SK-N-SH (cell line): Measurements from ENCODE around the gene CFTR. TPM values are rescaled to one million over a fixed set of nuclear protein-coding genes. Genes with fewer than 3 reads are reported as not detected.

Source experiments
- CTCF ChIA-PET: fragments of 300-600, 350-600 bp; formaldehyde crosslinking; extraction: SDS; loops from one replicate; lab custom pipeline; 2021; lab: Yijun Ruan, JAX
- POLR2A ChIA-PET: fragments of 350-600 bp; sonication (Branson Sonifier 250); formaldehyde crosslinking; extraction: SDS; loops from one replicate; lab custom pipeline; 2020; ENCODE audit warnings: antibody characterized with exemption, inconsistent platforms; lab: Yijun Ruan, JAX
- DNase-seq: peaks from one replicate; pipeline ENCODE4 v3.0.0; 2012
- H2AFZ ChIP-seq: fragments of 200-600 bp; sonication (generic); 2 replicates; pipeline ENCODE4 v1.8.1; 2016; ENCODE audit warnings: antibody characterized with exemption, mild to moderate bottlenecking, low read depth
- H3F3A ChIP-seq: fragments of 200-600 bp; sonication (generic); replicated peaks from 2 replicates; pipeline ENCODE3; 2016; ENCODE audit warnings: antibody characterized with exemption, mild to moderate bottlenecking; ENCODE audit not compliant: insufficient read depth
- H3K27ac ChIP-seq, 2 experiments: fragments of 200-500 bp in 1 of 2; fragments of 200-600 bp in 1 of 2; sonication (Bioruptor generic) in 1 of 2; sonication (generic), shearing (Covaris generic) in 1 of 2; 2 replicates each; pipeline versions ENCODE4 v1.5.1 to v1.6.1; 2014 to 2016; ENCODE audit warnings: low read depth in 2 of 2, inconsistent platforms in 1 of 2, low read length in 1 of 2, mild to moderate bottlenecking in 1 of 2, mixed read lengths in 1 of 2
- H3K27me3 ChIP-seq: fragments of 200-600 bp; sonication (generic), shearing (Covaris generic); 2 replicates; pipeline ENCODE4 v1.6.1; 2016; ENCODE audit warnings: mixed run types; ENCODE audit not compliant: insufficient read depth
- H3K36me3 ChIP-seq, 2 experiments: fragments of 200-500 bp in 1 of 2; fragments of 200-600 bp in 1 of 2; sonication (Bioruptor generic) in 1 of 2; sonication (generic) in 1 of 2; replicated peaks in 1 of 2; 2 replicates each; pipeline versions ENCODE3 to v1.5.1; 2014 to 2016; ENCODE audit warnings: low read length in 1 of 2, mild to moderate bottlenecking in 1 of 2; ENCODE audit not compliant: insufficient read depth in 2 of 2, control insufficient read depth in 1 of 2
- H3K4me1 ChIP-seq, 2 experiments: fragments of 200-500 bp in 1 of 2; fragments of 200-600 bp in 1 of 2; sonication (Bioruptor generic) in 1 of 2; sonication (generic), shearing (Covaris generic) in 1 of 2; 2 replicates each; pipeline versions ENCODE4 v1.5.1 to v1.6.1; 2014 to 2016; ENCODE audit warnings: low read depth in 1 of 2, low read length in 1 of 2, mixed run types in 1 of 2; ENCODE audit not compliant: insufficient read depth in 2 of 2, control insufficient read depth in 1 of 2
- H3K4me2 ChIP-seq: fragments of 200-600 bp; sonication (generic), shearing (Covaris generic); 2 replicates; pipeline ENCODE4 v1.6.1; 2017; ENCODE audit warnings: mixed run types
- H3K4me3 ChIP-seq, 2 experiments: fragments of 200-500 bp in 1 of 2; fragments of 200-600 bp in 1 of 2; sonication (Bioruptor generic) in 1 of 2; sonication (generic), shearing (Covaris generic) in 1 of 2; 2 replicates each; pipeline versions ENCODE4 v1.5.1 to v1.8.1; 2014 to 2016; ENCODE audit warnings: low read depth in 2 of 2, inconsistent platforms in 1 of 2, low read length in 1 of 2, mild to moderate bottlenecking in 1 of 2, mixed read lengths in 1 of 2, moderate library complexity in 1 of 2
- H3K79me2 ChIP-seq: fragments of 200-600 bp; sonication (generic); 2 replicates; pipeline ENCODE4 v1.8.1; 2017; ENCODE audit warnings: mild to moderate bottlenecking; ENCODE audit not compliant: insufficient read depth
- H3K9ac ChIP-seq: fragments of 200-600 bp; sonication (generic); 2 replicates; pipeline ENCODE4 v1.6.1; 2017; ENCODE audit warnings: mixed run types
- H3K9me2 ChIP-seq: fragments of 200-600 bp; sonication (generic); 2 replicates; pipeline ENCODE4 v1.6.1; 2017; ENCODE audit warnings: mixed run types
- H3K9me3 ChIP-seq: fragments of 200-600 bp; sonication (generic); 2 replicates; pipeline ENCODE4 v1.6.1; 2017; ENCODE audit warnings: mixed run types, mild to moderate bottlenecking, moderate library complexity
- H4K20me1 ChIP-seq: fragments of 200-600 bp; sonication (generic); 2 replicates; pipeline ENCODE4 v1.6.1; 2017; ENCODE audit warnings: mild to moderate bottlenecking, mixed run types; ENCODE audit not compliant: insufficient read depth
- EZH2phosphoT487 ChIP-seq: fragments of 200-600 bp; sonication (generic); IDR thresholded peaks from 2 replicates; pipeline ENCODE4 v1.6.1; 2017; ENCODE audit warnings: low read depth, mixed run types, mild to moderate bottlenecking, antibody characterized with exemption, moderate library complexity, borderline replicate concordance
- MEF2A ChIP-seq: IDR thresholded peaks from 2 replicates; pipeline ENCODE4 v1.4.0; 2012; ENCODE audit warnings: low read depth, borderline replicate concordance
- POLR2AphosphoS5 ChIP-seq: IDR thresholded peaks from 2 replicates; pipeline ENCODE4 v1.6.1; 2012; ENCODE audit warnings: low read depth, low read length
- RFX5 ChIP-seq: IDR thresholded peaks from 2 replicates; pipeline ENCODE4 v1.6.1; 2012; ENCODE audit warnings: mild to moderate bottlenecking, improper control_type of control experiment, low read length
- SIN3A ChIP-seq: IDR thresholded peaks from 2 replicates; pipeline ENCODE4 v1.6.1; 2012; ENCODE audit warnings: low read depth, mild to moderate bottlenecking, low read length, moderate library complexity, borderline replicate concordance
- TAF1 ChIP-seq: IDR thresholded peaks from 2 replicates; pipeline ENCODE4 v1.6.1; 2012; ENCODE audit warnings: low read depth, mild to moderate bottlenecking, low read length, moderate library complexity, borderline replicate concordance
- TCF12 ChIP-seq: IDR thresholded peaks from 2 replicates; pipeline ENCODE4 v1.4.0; 2012
- YY1 ChIP-seq: IDR thresholded peaks from 2 replicates; pipeline ENCODE4 v1.4.0; 2012; ENCODE audit warnings: low read depth, mild to moderate bottlenecking
- WGBS: methylation state at CpG from one replicate; pipeline ENCODE4 v1.1.6; 2017; ENCODE audit warnings: low lambda C conversion rate; 5-methylcytosine and 5-hydroxymethylcytosine counted together
- polyA plus RNA-seq, 3 experiments: library from polyadenylated mRNA; depleted of rRNA; stranded (reverse); fragments of >200 nt; gene quantifications; 2 replicates each; pipeline ENCODE4 v1.2.3, GENCODE V29; 2012
- TF ChIP-seq, protein P1 (sequence below): fragments of 150-350 bp; IDR thresholded peaks from 2 replicates; pipeline ENCODE4 v1.6.1; 2016; ENCODE audit warnings: mild to moderate bottlenecking, low read depth, low read length
- TF ChIP-seq, protein P2 (sequence below): IDR thresholded peaks from 2 replicates; pipeline ENCODE4; 2012
- TF ChIP-seq, protein P3 (sequence below): IDR thresholded peaks from 2 replicates; pipeline ENCODE4 v1.4.0; 2012; ENCODE audit warnings: low read depth, borderline replicate concordance
- TF ChIP-seq, protein P4 (sequence below): fragments of 200-600 bp; sonication (generic); IDR thresholded peaks from 2 replicates; pipeline ENCODE4 v1.6.1; 2017; ENCODE audit warnings: antibody characterized with exemption, mild to moderate bottlenecking, moderate library complexity
- TF ChIP-seq, protein P5 (sequence below): IDR thresholded peaks from 2 replicates; pipeline ENCODE4 v1.4.0; 2012; ENCODE audit warnings: low read depth

The CFTR gene
- polyA plus RNA-seq, 1 of the 3 experiments (the other 2 are of a cell fraction): not detected

DNA sequence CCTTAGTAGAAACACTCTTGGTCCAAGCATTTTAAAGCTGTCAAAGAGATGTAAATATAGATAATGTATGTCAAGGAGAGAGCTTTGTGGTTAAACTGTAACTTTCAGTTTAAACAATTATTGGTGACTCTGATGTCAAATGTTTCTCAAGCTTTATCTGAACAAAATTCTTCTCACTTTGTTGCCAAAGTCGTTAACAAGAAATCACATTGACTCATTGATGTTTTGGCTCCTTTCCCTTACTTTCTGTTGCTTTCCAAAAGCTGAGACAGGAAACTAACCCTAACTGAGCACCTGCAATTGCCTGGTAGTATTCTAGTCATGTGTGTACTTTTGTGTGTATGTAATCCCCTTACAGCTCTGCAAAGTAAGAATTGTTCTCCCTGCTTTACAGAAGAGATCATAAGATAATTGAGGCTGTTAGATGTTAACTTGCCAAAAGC is 108.5 kb downstream of the CFTR start:
- no peak overlapping the region for H3K27ac ChIP-seq
- H3K4me2 ChIP-seq: no peak overlapping the region
- 0% methylated on average over 1 of the region's 1 CpG for WGBS
- no peak overlapping the region for H3K9ac ChIP-seq
- TF ChIP-seq MEF2A (no peak), RFX5 (no peak), TAF1 (no peak), TCF12 (no peak), SIN3A (no peak)
- TF ChIP-seq, protein P1, sequence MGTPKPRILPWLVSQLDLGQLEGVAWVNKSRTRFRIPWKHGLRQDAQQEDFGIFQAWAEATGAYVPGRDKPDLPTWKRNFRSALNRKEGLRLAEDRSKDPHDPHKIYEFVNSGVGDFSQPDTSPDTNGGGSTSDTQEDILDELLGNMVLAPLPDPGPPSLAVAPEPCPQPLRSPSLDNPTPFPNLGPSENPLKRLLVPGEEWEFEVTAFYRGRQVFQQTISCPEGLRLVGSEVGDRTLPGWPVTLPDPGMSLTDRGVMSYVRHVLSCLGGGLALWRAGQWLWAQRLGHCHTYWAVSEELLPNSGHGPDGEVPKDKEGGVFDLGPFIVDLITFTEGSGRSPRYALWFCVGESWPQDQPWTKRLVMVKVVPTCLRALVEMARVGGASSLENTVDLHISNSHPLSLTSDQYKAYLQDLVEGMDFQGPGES: no peak
- TF ChIP-seq, protein P2, sequence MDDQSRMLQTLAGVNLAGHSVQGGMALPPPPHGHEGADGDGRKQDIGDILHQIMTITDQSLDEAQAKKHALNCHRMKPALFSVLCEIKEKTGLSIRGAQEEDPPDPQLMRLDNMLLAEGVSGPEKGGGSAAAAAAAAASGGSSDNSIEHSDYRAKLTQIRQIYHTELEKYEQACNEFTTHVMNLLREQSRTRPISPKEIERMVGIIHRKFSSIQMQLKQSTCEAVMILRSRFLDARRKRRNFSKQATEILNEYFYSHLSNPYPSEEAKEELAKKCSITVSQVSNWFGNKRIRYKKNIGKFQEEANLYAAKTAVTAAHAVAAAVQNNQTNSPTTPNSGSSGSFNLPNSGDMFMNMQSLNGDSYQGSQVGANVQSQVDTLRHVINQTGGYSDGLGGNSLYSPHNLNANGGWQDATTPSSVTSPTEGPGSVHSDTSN: no peak
- POLR2A ChIA-PET: no interaction called here
- H3F3A ChIP-seq: no peaks in the 10 kb centered on the region
- 0 out of 2 replicates have a peak, but pooled peaks cover 4% of the 10 kb centered on the region for H3K9me3 ChIP-seq
- H3K27me3 ChIP-seq: no peaks in the 10 kb centered on the region; the same call in 1 of the 2 replicates
- H3K4me1 ChIP-seq: no peaks in the 10 kb centered on the region
- H2AFZ ChIP-seq: no peak overlapping the region
- no peaks in the 10 kb centered on the region for H3K9me2 ChIP-seq
- H3K79me2 ChIP-seq: no peaks in the 10 kb centered on the region
- H4K20me1 ChIP-seq: no peaks in the 10 kb centered on the region
- CTCF ChIA-PET: interaction anchor here (0.8 kb wide), 1 partner anchor 18 kb away, joined by 3 read pairs; no protein-coding TSS in a partner anchor
- no peaks in the 10 kb centered on the region for H3K36me3 ChIP-seq
- H3K4me3 ChIP-seq: no peak overlapping the region
- DNase-seq: no peak

DNA sequence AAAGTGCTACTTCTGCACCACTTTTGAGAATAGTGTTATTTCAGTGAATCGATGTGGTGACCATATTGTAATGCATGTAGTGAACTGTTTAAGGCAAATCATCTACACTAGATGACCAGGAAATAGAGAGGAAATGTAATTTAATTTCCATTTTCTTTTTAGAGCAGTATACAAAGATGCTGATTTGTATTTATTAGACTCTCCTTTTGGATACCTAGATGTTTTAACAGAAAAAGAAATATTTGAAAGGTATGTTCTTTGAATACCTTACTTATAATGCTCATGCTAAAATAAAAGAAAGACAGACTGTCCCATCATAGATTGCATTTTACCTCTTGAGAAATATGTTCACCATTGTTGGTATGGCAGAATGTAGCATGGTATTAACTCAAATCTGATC is 110.4 kb downstream of the CFTR start:
- no peak overlapping the region for H3K9ac ChIP-seq
- H3K4me1 ChIP-seq: no peaks in the 10 kb centered on the region
- H3K27ac ChIP-seq: no peak overlapping the region
- no peak overlapping the region for H3K4me3 ChIP-seq
- no peak for DNase-seq
- H3K36me3 ChIP-seq: no peaks in the 10 kb centered on the region
- WGBS: 9% methylated on average over 1 of the region's 1 CpG
- TF ChIP-seq POLR2AphosphoS5 (no peak), YY1 (no peak), EZH2phosphoT487 (no peak)
- TF ChIP-seq, protein P2: no peak
- TF ChIP-seq, protein P3, sequence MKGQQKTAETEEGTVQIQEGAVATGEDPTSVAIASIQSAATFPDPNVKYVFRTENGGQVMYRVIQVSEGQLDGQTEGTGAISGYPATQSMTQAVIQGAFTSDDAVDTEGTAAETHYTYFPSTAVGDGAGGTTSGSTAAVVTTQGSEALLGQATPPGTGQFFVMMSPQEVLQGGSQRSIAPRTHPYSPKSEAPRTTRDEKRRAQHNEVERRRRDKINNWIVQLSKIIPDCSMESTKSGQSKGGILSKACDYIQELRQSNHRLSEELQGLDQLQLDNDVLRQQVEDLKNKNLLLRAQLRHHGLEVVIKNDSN: no peak
- TF ChIP-seq, protein P1: no peak
- TF ChIP-seq, protein P4, sequence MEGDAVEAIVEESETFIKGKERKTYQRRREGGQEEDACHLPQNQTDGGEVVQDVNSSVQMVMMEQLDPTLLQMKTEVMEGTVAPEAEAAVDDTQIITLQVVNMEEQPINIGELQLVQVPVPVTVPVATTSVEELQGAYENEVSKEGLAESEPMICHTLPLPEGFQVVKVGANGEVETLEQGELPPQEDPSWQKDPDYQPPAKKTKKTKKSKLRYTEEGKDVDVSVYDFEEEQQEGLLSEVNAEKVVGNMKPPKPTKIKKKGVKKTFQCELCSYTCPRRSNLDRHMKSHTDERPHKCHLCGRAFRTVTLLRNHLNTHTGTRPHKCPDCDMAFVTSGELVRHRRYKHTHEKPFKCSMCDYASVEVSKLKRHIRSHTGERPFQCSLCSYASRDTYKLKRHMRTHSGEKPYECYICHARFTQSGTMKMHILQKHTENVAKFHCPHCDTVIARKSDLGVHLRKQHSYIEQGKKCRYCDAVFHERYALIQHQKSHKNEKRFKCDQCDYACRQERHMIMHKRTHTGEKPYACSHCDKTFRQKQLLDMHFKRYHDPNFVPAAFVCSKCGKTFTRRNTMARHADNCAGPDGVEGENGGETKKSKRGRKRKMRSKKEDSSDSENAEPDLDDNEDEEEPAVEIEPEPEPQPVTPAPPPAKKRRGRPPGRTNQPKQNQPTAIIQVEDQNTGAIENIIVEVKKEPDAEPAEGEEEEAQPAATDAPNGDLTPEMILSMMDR: no peak
- TF ChIP-seq, protein P5, sequence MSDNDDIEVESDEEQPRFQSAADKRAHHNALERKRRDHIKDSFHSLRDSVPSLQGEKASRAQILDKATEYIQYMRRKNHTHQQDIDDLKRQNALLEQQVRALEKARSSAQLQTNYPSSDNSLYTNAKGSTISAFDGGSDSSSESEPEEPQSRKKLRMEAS: no peak
- TF ChIP-seq, all 33 proteins: peak for 0
- 0 out of 2 replicates have a peak, but pooled peaks cover 4% of the 10 kb centered on the region for H3K9me3 ChIP-seq
- H4K20me1 ChIP-seq: no peaks in the 10 kb centered on the region
- H3K79me2 ChIP-seq: no peaks in the 10 kb centered on the region
- no peak overlapping the region for H2AFZ ChIP-seq
- H3K9me2 ChIP-seq: no peaks in the 10 kb centered on the region
- ChIA-PET CTCF (interaction anchor here (0.8 kb wide), 1 partner anchor 126 kb away, joined by 3 read pairs; no protein-coding TSS in a partner anchor), POLR2A (no interaction called here)
- no peaks in the 10 kb centered on the region for H3F3A ChIP-seq
- H3K27me3 ChIP-seq: no peaks in the 10 kb centered on the region; the same call in 1 of the 2 replicates
- no peak overlapping the region for H3K4me2 ChIP-seq
